ENCODE results near the gene PAF1.

DNA sequence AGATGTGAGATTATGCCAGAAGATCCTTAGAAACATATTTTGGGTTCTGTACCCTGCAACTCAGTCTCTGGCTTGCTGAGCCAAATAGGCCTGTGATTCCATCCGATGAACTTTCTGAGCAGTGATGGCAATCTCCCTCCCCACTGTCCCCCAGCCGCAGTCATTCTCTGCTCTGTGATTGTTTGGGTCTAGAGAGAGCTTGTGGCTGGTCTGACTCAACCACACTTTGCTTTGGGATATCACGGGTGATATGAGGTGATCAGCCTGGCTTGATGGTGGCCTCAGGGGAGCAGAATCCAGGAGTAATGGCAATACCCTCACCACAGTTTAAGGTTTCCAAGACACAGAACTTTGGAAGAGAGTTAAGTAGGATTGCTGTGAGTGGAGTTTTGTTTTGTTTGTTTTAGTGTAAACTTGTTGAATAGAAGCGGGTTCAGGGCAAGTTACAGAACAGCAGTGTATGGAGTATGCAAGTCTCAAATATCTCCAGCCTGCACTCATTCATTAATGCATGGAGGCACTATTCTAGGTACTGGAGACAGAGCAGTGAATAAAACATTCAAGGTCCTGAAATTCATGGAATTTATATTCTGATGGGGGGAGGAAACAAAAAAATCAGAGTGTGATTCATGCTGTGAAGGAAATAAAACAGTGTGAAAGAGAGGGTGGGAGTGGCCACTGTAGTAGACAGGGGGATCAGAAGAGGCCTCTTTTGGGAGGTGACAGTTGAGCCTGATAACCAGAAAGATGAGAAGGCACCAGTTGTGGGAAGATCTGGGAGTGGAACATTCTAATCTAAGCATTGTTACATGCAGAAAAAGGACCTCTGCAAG, 43.4 kb downstream of the PAF1 start:
- TF ChIP-seq, protein P1, sequence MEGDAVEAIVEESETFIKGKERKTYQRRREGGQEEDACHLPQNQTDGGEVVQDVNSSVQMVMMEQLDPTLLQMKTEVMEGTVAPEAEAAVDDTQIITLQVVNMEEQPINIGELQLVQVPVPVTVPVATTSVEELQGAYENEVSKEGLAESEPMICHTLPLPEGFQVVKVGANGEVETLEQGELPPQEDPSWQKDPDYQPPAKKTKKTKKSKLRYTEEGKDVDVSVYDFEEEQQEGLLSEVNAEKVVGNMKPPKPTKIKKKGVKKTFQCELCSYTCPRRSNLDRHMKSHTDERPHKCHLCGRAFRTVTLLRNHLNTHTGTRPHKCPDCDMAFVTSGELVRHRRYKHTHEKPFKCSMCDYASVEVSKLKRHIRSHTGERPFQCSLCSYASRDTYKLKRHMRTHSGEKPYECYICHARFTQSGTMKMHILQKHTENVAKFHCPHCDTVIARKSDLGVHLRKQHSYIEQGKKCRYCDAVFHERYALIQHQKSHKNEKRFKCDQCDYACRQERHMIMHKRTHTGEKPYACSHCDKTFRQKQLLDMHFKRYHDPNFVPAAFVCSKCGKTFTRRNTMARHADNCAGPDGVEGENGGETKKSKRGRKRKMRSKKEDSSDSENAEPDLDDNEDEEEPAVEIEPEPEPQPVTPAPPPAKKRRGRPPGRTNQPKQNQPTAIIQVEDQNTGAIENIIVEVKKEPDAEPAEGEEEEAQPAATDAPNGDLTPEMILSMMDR (IDR thresholded peaks at IDR 0.05): no peak
- TF ChIP-seq POLR2A (IDR thresholded peaks at IDR 0.05): peak in 1 of 2 donors; percentile 18

All from adrenal gland (tissue), 5 donors.